GM23338 (cell line): ENCODE data around the gene NAA20. TPM values are rescaled to one million over a fixed set of nuclear protein-coding genes. Genes with fewer than 3 reads are reported as not detected.

Source experiments
- ATAC-seq: fragments of 200-7000 bp; cut with Tn5 transposase; 3 replicates; pipeline ENCODE4 v1.9.1; 2020
- DNase-seq: peaks from one replicate; pipeline ENCODE4 v3.0.0-alpha.2; 2015; ENCODE audit warnings: low spot score
- H2AFZ ChIP-seq: fragments of 200-600 bp; sonication (generic); 2 replicates; pipeline ENCODE4 v1.8.0; 2016; ENCODE audit warnings: antibody characterized with exemption, mild to moderate bottlenecking, moderate library complexity
- H3F3A ChIP-seq: fragments of 200-600 bp; sonication (generic); replicated peaks from 2 replicates; pipeline ENCODE4 v1.8.0; 2017; ENCODE audit warnings: antibody characterized with exemption, mixed run types, low read depth
- H3K27ac ChIP-seq: fragments of 200-600 bp; sonication (generic); 2 replicates; pipeline ENCODE4 v1.6.1; 2016; ENCODE audit warnings: low read depth
- H3K27me3 ChIP-seq: fragments of 200-600 bp; sonication (generic); 2 replicates; pipeline ENCODE4 v1.8.0; 2016; ENCODE audit warnings: mild to moderate bottlenecking, mixed run types, moderate library complexity; ENCODE audit not compliant: insufficient read depth
- H3K36me3 ChIP-seq: fragments of 200-600 bp; sonication (generic); 2 replicates; pipeline ENCODE4 v1.8.0; 2016; ENCODE audit warnings: mild to moderate bottlenecking; ENCODE audit not compliant: insufficient read depth
- H3K4me1 ChIP-seq: fragments of 200-600 bp; sonication (generic); 2 replicates; pipeline ENCODE4 v1.8.0; 2016; ENCODE audit warnings: mild to moderate bottlenecking, moderate library complexity; ENCODE audit not compliant: insufficient read depth
- H3K4me2 ChIP-seq: fragments of 200-600 bp; sonication (generic); 2 replicates; pipeline ENCODE4 v1.7.1; 2017; ENCODE audit warnings: mixed run types
- H3K4me3 ChIP-seq: fragments of 200-600 bp; sonication (generic); 2 replicates; pipeline ENCODE4 v1.6.1; 2016; ENCODE audit warnings: mixed run types
- H3K79me2 ChIP-seq: fragments of 200-600 bp; sonication (generic); replicated peaks from 2 replicates; pipeline ENCODE4 v1.8.0; 2017; ENCODE audit warnings: mild to moderate bottlenecking; ENCODE audit not compliant: insufficient read depth
- H3K9me2 ChIP-seq: fragments of 200-600 bp; sonication (generic); 2 replicates; pipeline ENCODE4 v1.8.0; 2017; ENCODE audit not compliant: insufficient read depth
- H4K20me1 ChIP-seq: fragments of 200-600 bp; sonication (generic); replicated peaks from 2 replicates; pipeline ENCODE4 v1.8.0; 2017; ENCODE audit warnings: mild to moderate bottlenecking; ENCODE audit not compliant: insufficient read depth
- H3K27ac Mint-ChIP-seq: 2 replicates; pipeline ENCODE4 v1.8.0; 2020; ENCODE audit warnings: inconsistent platforms, mild to moderate bottlenecking, moderate library complexity, mixed read lengths
- H3K27me3 Mint-ChIP-seq: 3 replicates; pipeline ENCODE4 v1.8.0; 2022; ENCODE audit warnings: low read depth, mild to moderate bottlenecking, moderate library complexity, mixed read lengths, inconsistent platforms; ENCODE audit not compliant: insufficient read depth, poor library complexity
- H3K36me3 Mint-ChIP-seq: 3 replicates; pipeline ENCODE4 v1.8.0; 2021; ENCODE audit warnings: low read depth, mild to moderate bottlenecking, inconsistent platforms, moderate library complexity, mixed read lengths
- H3K4me1 Mint-ChIP-seq: 3 replicates; pipeline ENCODE4 v1.8.0; 2020; ENCODE audit warnings: mild to moderate bottlenecking, inconsistent platforms, mixed read lengths
- H3K4me3 Mint-ChIP-seq: 3 replicates; pipeline ENCODE4 v1.8.0; 2021; ENCODE audit warnings: moderate library complexity, mild to moderate bottlenecking, inconsistent platforms, mixed read lengths
- H3K9me3 Mint-ChIP-seq: 3 replicates; pipeline ENCODE4 v1.8.0; 2020; ENCODE audit warnings: moderate library complexity, mild to moderate bottlenecking, inconsistent platforms, mixed read lengths
- CREB1 ChIP-seq: fragments of 250-450 bp; sonication (Bioruptor Pico); IDR thresholded peaks from 2 replicates; pipeline ENCODE4 v1.5.0; 2020; ENCODE audit warnings: low read depth, mild to moderate bottlenecking, moderate library complexity
- EZH2 ChIP-seq: fragments of 200-600 bp; sonication (generic); IDR thresholded peaks from one replicate; pipeline ENCODE4 v1.8.0; 2017; ENCODE audit warnings: antibody characterized with exemption, mild to moderate bottlenecking, low read depth; ENCODE audit not compliant: unreplicated experiment
- JUNB ChIP-seq: IDR thresholded peaks from one replicate; pipeline ENCODE4 v1.6.1; 2016; ENCODE audit warnings: antibody characterized with exemption; ENCODE audit not compliant: unreplicated experiment
- REST ChIP-seq: IDR thresholded peaks from one replicate; pipeline ENCODE4 v1.6.1; 2018; ENCODE audit warnings: antibody characterized with exemption; ENCODE audit not compliant: unreplicated experiment
- ZNF331 ChIP-seq: fragments of 250-450 bp; sonication (Bioruptor Pico); IDR thresholded peaks from 2 replicates; pipeline ENCODE4 v1.5.0; 2020; ENCODE audit warnings: low read depth, mild to moderate bottlenecking, moderate library complexity
- ZNF462 ChIP-seq: fragments of 250-450 bp; sonication (Bioruptor Pico); IDR thresholded peaks from 2 replicates; pipeline ENCODE4 v1.5.0; 2020; ENCODE audit warnings: mild to moderate bottlenecking, moderate library complexity
- polyA plus RNA-seq: library from polyadenylated mRNA; unstranded; fragments of >200 nt; fragmentation: Nextera tagmentation; extraction: Ambion mirVana; gene quantifications from 2 replicates; pipeline ENCODE4 v1.2.1, GENCODE V29; 2016
- total RNA-seq: library from RNA; depleted of rRNA; stranded (reverse); fragments of >200 nt; shearing (Covaris generic); gene quantifications from 2 replicates; pipeline ENCODE4 v1.2.3, GENCODE V29; 2014
- TF ChIP-seq, protein P1 (sequence below), 2 experiments: fragments of 200-600 bp in 1 of 2; sonication (generic) in 1 of 2; conservative IDR thresholded peaks; 2 replicates each; pipeline versions ENCODE4 v1.5.1 to v1.6.1; 2016 to 2017; ENCODE audit warnings: antibody characterized with exemption in 2 of 2, low read depth in 2 of 2, mild to moderate bottlenecking in 2 of 2, moderate library complexity in 1 of 2

The NAA20 gene
- total and polyA plus RNA-seq, 2 experiments from 2014 or later, result 28.7 to 117 TPM

DNA sequence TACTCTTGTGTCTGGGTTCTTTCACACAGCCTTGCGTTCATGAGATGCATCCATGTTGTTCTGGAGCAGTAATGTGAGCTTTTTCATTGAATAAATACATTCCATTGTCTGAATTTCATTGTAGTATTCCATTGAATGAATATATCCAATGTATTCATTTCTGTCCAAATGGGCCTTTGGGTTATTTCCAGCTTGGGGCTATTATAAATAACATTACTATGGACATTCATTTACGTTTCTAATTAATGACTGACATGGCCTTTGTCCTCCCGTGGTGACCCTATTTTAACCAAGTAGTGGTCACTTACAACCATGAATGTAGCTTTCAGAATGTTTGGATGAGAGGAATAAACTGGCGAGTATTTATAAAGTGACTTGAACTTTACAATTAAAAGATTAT, 30.1 kb upstream of the NAA20 start:
- Histone ChIP-seq H3K4me2 (no peak overlapping the region), H3K4me1 (no peaks in the 10 kb centered on the region), H3F3A (no peaks in the 10 kb centered on the region), H3K4me3 (no peak overlapping the region), H3K79me2 (no peaks in the 10 kb centered on the region), H4K20me1 (no peaks in the 10 kb centered on the region), H3K27ac (no peak overlapping the region), H3K27me3 (no peaks in the 10 kb centered on the region), H3K9me2 (no peaks in the 10 kb centered on the region), H2AFZ (no peak overlapping the region), H3K36me3 (no peaks in the 10 kb centered on the region)
- Mint-ChIP-seq H3K4me1 (peaks cover 7% of the 10 kb centered on the region; the same call in 2 of the 3 replicates), H3K27ac (no peak overlapping the region), H3K9me3 (no peaks in the 10 kb centered on the region), H3K27me3 (no peaks in the 10 kb centered on the region), H3K36me3 (no peaks in the 10 kb centered on the region), H3K4me3 (no peak overlapping the region)
- TF ChIP-seq CREB1 (CRISPR knock-in tag) (no peak), EZH2 (no peak), ZNF331 (CRISPR knock-in tag) (no peak), REST (no peak)
- TF ChIP-seq, protein P1, sequence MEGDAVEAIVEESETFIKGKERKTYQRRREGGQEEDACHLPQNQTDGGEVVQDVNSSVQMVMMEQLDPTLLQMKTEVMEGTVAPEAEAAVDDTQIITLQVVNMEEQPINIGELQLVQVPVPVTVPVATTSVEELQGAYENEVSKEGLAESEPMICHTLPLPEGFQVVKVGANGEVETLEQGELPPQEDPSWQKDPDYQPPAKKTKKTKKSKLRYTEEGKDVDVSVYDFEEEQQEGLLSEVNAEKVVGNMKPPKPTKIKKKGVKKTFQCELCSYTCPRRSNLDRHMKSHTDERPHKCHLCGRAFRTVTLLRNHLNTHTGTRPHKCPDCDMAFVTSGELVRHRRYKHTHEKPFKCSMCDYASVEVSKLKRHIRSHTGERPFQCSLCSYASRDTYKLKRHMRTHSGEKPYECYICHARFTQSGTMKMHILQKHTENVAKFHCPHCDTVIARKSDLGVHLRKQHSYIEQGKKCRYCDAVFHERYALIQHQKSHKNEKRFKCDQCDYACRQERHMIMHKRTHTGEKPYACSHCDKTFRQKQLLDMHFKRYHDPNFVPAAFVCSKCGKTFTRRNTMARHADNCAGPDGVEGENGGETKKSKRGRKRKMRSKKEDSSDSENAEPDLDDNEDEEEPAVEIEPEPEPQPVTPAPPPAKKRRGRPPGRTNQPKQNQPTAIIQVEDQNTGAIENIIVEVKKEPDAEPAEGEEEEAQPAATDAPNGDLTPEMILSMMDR (conservative IDR thresholded peaks at IDR 0.05; ENCODE audit: low read depth in 2 of 2), result no peak
- DNase-seq, result no peak
- ATAC-seq, result no peak

- H3K79me2 ChIP-seq, result no peaks in the 10 kb centered on the region
- no peak overlapping the region for H3K27ac ChIP-seq
- 0 out of 2 replicates have a peak, but pooled peaks cover 9% of the 10 kb centered on the region for H3K4me1 ChIP-seq
- ATAC-seq (no peak), DNase-seq (no peak)
- H3K27ac Mint-ChIP-seq, result no peak overlapping the region
- no peaks in the 10 kb centered on the region for H3F3A ChIP-seq
- TF ChIP-seq ZNF462 (CRISPR knock-in tag) (no peak), JUNB (no peak)
- TF ChIP-seq, protein P1 (conservative IDR thresholded peaks at IDR 0.05; ENCODE audit: low read depth in 2 of 2), result no peak
- H2AFZ ChIP-seq, result 0 out of 2 replicates have a peak overlapping the region, but pooled peaks have one; percentile 12
- H3K27me3 Mint-ChIP-seq, result peaks cover 2% of the 10 kb centered on the region
- H3K4me3 Mint-ChIP-seq, result no peak overlapping the region
- H3K36me3 Mint-ChIP-seq, result no peaks in the 10 kb centered on the region
- no peaks in the 10 kb centered on the region for H3K27me3 ChIP-seq
- no peak overlapping the region for H3K4me3 ChIP-seq
- H3K36me3 ChIP-seq, result no peaks in the 10 kb centered on the region
- no peaks in the 10 kb centered on the region for H3K9me3 Mint-ChIP-seq
- no peaks in the 10 kb centered on the region for H3K9me2 ChIP-seq
- no peaks in the 10 kb centered on the region for H4K20me1 ChIP-seq
- no peak overlapping the region for H3K4me2 ChIP-seq
- H3K4me1 Mint-ChIP-seq, result peaks cover 19% of the 10 kb centered on the region
Observed at GRCh38 chr20:19990850-19991249, 26.3 kb upstream of the NAA20 start.
